Small intestine (tissue), 7 donors: ENCODE results near the gene SFXN5. TPM values are rescaled to one million over a fixed set of nuclear protein-coding genes. Genes with fewer than 3 reads are reported as not detected.
"Not testable (repeated sequence)": the region's sequence is repeated elsewhere in the genome, so short reads cannot be mapped to it uniquely, and the experiment has no call there.

Source experiments
- DNase-seq, 2 donors: peaks; one replicate each; pipeline versions ENCODE4 v3.0.0 to v3.0.0-alpha.2; 2013
- FAIRE-seq: peaks from 2 replicates; lab custom pipeline; 2012; peaks lifted over from hg19 to GRCh38; lab: Jason Lieb, UNC
- H3K27ac ChIP-seq, 3 donors: one replicate each; pipeline ENCODE4 v1.5.1; 2013; ENCODE audit warnings: low read length in 2 of 3, mild to moderate bottlenecking in 2 of 3, control low read depth in 1 of 3, inconsistent platforms in 1 of 3, low read depth in 1 of 3, moderate library complexity in 1 of 3
- H3K27me3 ChIP-seq, 3 donors: one replicate each; pipeline ENCODE4 v1.6.1; 2013; ENCODE audit warnings: low read length in 3 of 3, inconsistent platforms in 1 of 3; ENCODE audit not compliant: control insufficient read depth in 3 of 3, insufficient read depth in 3 of 3
- H3K36me3 ChIP-seq, 3 donors: one replicate each; pipeline ENCODE4 v1.6.1; 2013; ENCODE audit warnings: low read length in 3 of 3, inconsistent platforms in 1 of 3, low read depth in 1 of 3, mild to moderate bottlenecking in 1 of 3, moderate library complexity in 1 of 3; ENCODE audit not compliant: control insufficient read depth in 3 of 3, insufficient read depth in 2 of 3
- H3K4me1 ChIP-seq, 3 donors: one replicate each; pipeline ENCODE4 v1.6.1; 2013; ENCODE audit warnings: low read length in 2 of 3, inconsistent platforms in 1 of 3, low read depth in 1 of 3, mild to moderate bottlenecking in 1 of 3, moderate library complexity in 1 of 3; ENCODE audit not compliant: control insufficient read depth in 3 of 3, insufficient read depth in 2 of 3
- H3K4me3 ChIP-seq, 3 donors: one replicate each; pipeline ENCODE4 v1.5.1; 2013; ENCODE audit warnings: low read length in 3 of 3, control low read depth in 1 of 3, inconsistent platforms in 1 of 3, low read depth in 1 of 3, mild to moderate bottlenecking in 1 of 3, moderate library complexity in 1 of 3
- H3K9me3 ChIP-seq, 2 donors: one replicate each; pipeline ENCODE4 v1.6.1; 2013; ENCODE audit warnings: low read depth in 1 of 2, low read length in 1 of 2; ENCODE audit not compliant: control insufficient read depth in 2 of 2, insufficient read depth in 1 of 2
- WGBS, 3 donors: extraction: QIAGEN DNeasy Blood & Tissue Kit; methylation state at CpG; one replicate each; pipeline ENCODE4 v1.1.7; 2013; 5-methylcytosine and 5-hydroxymethylcytosine counted together
- polyA plus RNA-seq, 4 donors: library from polyadenylated mRNA; stranded (reverse) in 3 of 4; unstranded in 1 of 4; fragments of 200-250 nt in 3 of 4; fragments of 120-200 nt in 1 of 4; gene quantifications; one replicate each; pipeline versions ENCODE4 v1.2.1 to v1.2.3, GENCODE V29; 2013
- donor health status: healthy with polysubstance abuse.
- donor health status: control.
- donor health status: control.
- donor health status: Bipolar disorder and iron deficiency.
- donor health status: healthy.

Gene SFXN5
- polyA plus RNA-seq, 4 donors, result 5.4 to 28.5 (median 9.8) TPM

- Histone ChIP-seq H3K27me3 (no peaks in the 10 kb centered on the region), H3K4me3 (peak overlapping the region in 2 of 3 donors; percentile 97 to 98), H3K9me3 (no peaks in the 10 kb centered on the region), H3K4me1 (peaks cover 0 to 11% (median 0%) of the 10 kb centered on the region in 3 donors), H3K36me3 (peaks cover 0 to 12% (median 0%) of the 10 kb centered on the region in 3 donors), H3K27ac (no peak overlapping the region)
- WGBS, 3 donors, result 36 to 61% (median 49%) methylated on average over 7 of the region's 7 CpGs
- no peak for FAIRE-seq
- peak in 1 of 2 donors; percentile 4 for DNase-seq
Measured at GRCh38 chr2:73069041-73069854, 2.3 kb downstream of the SFXN5 start.

GRCh38 chr2:73068147-73068546, 3.4 kb downstream of the SFXN5 start:
- DNase-seq, result no peak
- peaks cover 0 to 16% (median 0%) of the 10 kb centered on the region in 3 donors for H3K4me1 ChIP-seq
- no peaks in the 10 kb centered on the region for H3K27me3 ChIP-seq
- peaks cover 0 to 2% (median 0%) of the 10 kb centered on the region in 3 donors for H3K36me3 ChIP-seq
- H3K27ac ChIP-seq, result no peak overlapping the region
- no peak for FAIRE-seq
- H3K9me3 ChIP-seq, result no peaks in the 10 kb centered on the region
- no peak overlapping the region for H3K4me3 ChIP-seq
- 83 to 92% (median 91%) methylated on average over 2 of the region's 2 CpGs for WGBS, 3 donors

GRCh38 chr2:73067043-73067442, 4.5 kb downstream of the SFXN5 start:
- Histone ChIP-seq H3K27ac (no peak overlapping the region), H3K36me3 (peaks cover 0 to 5% (median 0%) of the 10 kb centered on the region in 3 donors), H3K4me3 (no peak overlapping the region), H3K27me3 (no peaks in the 10 kb centered on the region), H3K9me3 (no peaks in the 10 kb centered on the region), H3K4me1 (peaks cover 0 to 16% (median 0%) of the 10 kb centered on the region in 3 donors)
- 89 to 93% (median 92%) methylated on average over 2 of the region's 2 CpGs for WGBS, 3 donors
- FAIRE-seq, result no peak
- DNase-seq, result no peak

- H3K27me3 ChIP-seq, H3K4me3 ChIP-seq, DNase-seq, FAIRE-seq, H3K36me3 ChIP-seq, H3K27ac ChIP-seq, H3K9me3 ChIP-seq: not testable (repeated sequence)
- H3K4me1 ChIP-seq, result peaks cover 0 to 16% (median 0%) of the 10 kb centered on the region in 3 donors
- WGBS, 3 donors, result 97 to 98% (median 97%) methylated on average over 5 of the region's 5 CpGs
Measured at GRCh38 chr2:73065070-73065469, 6.4 kb downstream of the SFXN5 start.

GRCh38 chr2:73063909-73064875, 7.3 kb downstream of the SFXN5 start:
- Histone ChIP-seq H3K9me3 (no peaks in the 10 kb centered on the region), H3K27me3 (no peaks in the 10 kb centered on the region), H3K4me1 (peaks cover 0 to 10% (median 0%) of the 10 kb centered on the region in 3 donors), H3K36me3 (peaks cover 0 to 6% (median 0%) of the 10 kb centered on the region in 3 donors), H3K4me3 (no peak overlapping the region), H3K27ac (peak overlapping the region in 1 of 3 donors; percentile 57)
- peak; percentile 20 to 51 for DNase-seq
- WGBS, 3 donors, result 31 to 70% (median 45%) methylated on average over 8 of the region's 8 CpGs
- FAIRE-seq, result no peak

GRCh38 chr2:73063472-73063871, 8.0 kb downstream of the SFXN5 start:
- Histone ChIP-seq H3K4me3 (no peak overlapping the region), H3K27ac (no peak overlapping the region), H3K4me1 (peaks cover 0 to 9% (median 0%) of the 10 kb centered on the region in 3 donors), H3K9me3 (no peaks in the 10 kb centered on the region), H3K36me3 (peaks cover 0 to 12% (median 0%) of the 10 kb centered on the region in 3 donors), H3K27me3 (no peaks in the 10 kb centered on the region)
- FAIRE-seq (no peak), DNase-seq (no peak)
- 64 to 79% (median 71%) methylated on average over 4 of the region's 4 CpGs for WGBS, 3 donors

- DNase-seq (no peak), FAIRE-seq (no peak)
- peaks cover 3 to 27% (median 5%) of the 10 kb centered on the region in 3 donors for H3K36me3 ChIP-seq
- WGBS, 3 donors, result 87 to 98% (median 96%) methylated on average over 6 of the region's 6 CpGs
- H3K27ac ChIP-seq, result no peak overlapping the region
- peaks cover 0 to 16% of the 10 kb centered on the region in 2 donors for H3K9me3 ChIP-seq
- no peaks in the 10 kb centered on the region for H3K27me3 ChIP-seq
- H3K4me3 ChIP-seq, result no peak overlapping the region
- peaks cover 0 to 4% (median 0%) of the 10 kb centered on the region in 3 donors for H3K4me1 ChIP-seq
Measured at GRCh38 chr2:73059106-73059505, 12.4 kb downstream of the SFXN5 start.

GRCh38 chr2:73054980-73055379, 16.5 kb downstream of the SFXN5 start:
- Histone ChIP-seq H3K9me3 (peaks cover 0 to 16% of the 10 kb centered on the region in 2 donors), H3K4me3 (no peak overlapping the region), H3K27ac (no peak overlapping the region), H3K36me3 (peaks cover 3 to 28% (median 5%) of the 10 kb centered on the region in 3 donors), H3K27me3 (no peaks in the 10 kb centered on the region), H3K4me1 (no peaks in the 10 kb centered on the region)
- WGBS, 3 donors, result 71 to 80% (median 73%) methylated on average over 5 of the region's 5 CpGs
- DNase-seq (no peak), FAIRE-seq (no peak)
